HS-27A (cell line): ENCODE results near the gene CLEC11A.

Experiments
- DNase-seq: peaks from one replicate; pipeline ENCODE4 v3.0.0-alpha.2; 2012; ENCODE audit warnings: low read depth, missing footprints

The CLEC11A gene

GRCh38 chr19:50703915-50704796 is 19.0 kb upstream of the CLEC11A start:
- no peak for DNase-seq

DNA sequence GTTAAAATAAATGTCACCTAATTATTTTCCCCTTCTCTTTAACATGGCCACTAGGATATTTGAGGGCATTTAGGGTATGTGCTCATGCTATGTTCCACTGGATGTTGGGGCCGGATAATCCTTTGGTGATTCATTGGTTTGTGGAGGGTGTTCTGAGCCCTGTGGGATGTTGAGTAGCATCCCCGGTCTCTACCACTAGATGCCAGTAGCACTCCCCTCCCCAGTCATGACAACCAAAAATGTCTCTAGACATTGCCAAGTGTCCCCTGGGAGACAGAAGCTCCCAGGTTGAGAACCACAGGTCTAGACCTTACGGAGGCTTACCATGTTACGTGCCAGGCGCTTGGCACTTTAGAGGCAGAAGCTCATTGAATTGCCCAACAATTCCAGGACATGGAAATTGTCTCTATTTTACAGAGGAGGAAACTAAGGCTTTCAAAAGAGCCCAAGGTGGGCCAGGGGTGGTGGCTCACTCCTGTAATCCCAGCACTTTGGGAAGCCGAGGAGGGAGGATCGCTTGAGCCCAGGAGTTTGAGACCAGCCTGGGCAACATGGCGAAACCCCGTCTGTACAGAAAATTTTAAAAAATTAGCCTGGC is 17.6 kb upstream of the CLEC11A start:
- DNase-seq, result peak; percentile 55

DNA sequence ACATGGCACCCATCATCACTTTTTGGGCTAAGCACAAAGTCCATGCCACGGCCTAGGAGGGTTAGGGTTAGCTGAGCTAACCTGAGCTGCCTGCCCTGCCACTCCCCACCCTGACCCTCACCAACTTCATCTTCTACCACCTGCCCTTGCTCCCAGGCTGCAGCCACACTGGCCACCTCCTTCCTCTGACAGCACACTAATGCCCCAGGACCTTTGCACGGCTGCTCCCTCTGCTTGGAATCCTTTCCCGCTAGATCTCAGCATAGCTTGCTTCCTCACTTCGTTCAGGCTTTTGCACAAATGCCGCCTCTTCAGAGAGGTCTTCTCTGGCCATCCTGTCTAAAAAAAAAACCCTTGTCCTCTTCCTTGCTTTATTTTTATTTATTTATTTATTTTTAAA is 16.8 kb upstream of the CLEC11A start:
- DNase-seq, result no peak

DNA sequence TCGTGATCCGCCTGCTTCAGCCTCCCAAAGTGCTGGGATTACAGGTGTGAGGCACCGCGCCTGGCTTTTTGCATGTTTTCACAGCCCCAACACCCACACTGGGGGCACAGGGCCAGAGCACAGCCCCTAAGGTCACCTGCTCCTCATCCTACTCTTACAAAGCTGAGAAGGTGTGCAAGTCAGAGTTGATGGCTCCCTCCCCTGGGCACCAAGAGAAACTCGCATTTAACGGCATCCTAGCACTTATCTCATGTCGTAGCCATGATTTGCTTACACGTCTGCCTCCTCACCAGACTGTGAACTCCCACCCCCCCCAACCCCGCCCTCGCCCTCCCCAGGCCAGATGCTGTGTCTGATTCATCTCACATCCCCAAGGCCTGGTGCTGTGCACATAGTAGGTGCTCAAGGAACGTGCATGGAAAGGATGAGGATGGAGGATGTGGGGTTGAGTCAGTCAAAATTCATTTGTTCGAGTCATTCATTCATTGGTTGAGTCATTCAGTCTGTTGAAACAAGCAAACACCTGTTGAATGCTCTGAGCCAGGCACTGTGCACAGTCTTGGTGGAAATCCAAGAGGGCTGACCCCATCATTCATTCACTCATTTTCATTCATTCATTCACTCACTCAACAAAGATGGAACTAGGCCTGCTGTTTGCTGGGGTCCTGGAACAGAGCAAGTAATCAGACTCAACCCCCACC is 14.8 kb upstream of the CLEC11A start:
- DNase-seq, result no peak

- no peak for DNase-seq
Observed at GRCh38 chr19:50710094-50710493, 13.1 kb upstream of the CLEC11A start.

GRCh38 chr19:50710612-50711011 is 12.6 kb upstream of the CLEC11A start:
- DNase-seq, result no peak

GRCh38 chr19:50711196-50711595 is 12.0 kb upstream of the CLEC11A start:
- DNase-seq, result no peak

- no peak for DNase-seq
Observed at GRCh38 chr19:50711805-50712204, 11.4 kb upstream of the CLEC11A start.

DNA sequence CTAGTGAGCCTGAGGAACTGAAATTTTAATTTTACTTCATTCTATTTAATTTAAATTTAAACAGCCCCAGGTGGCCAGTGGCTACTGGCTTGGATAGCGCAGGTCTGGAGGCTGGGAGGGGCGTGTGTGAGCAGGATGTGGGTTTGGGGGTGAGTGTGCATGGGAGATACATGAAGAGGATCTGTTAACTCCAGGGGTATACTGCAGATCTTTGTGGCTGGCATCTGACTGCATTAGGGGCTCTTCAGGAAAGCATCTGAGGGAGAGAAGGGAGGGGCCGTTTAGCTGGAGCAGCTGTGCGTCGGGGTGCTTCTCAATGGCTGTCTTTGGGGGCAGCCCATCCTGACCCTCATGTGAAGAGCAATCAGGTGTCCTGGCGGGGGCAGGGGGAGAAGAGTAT is 10.3 kb upstream of the CLEC11A start:
- no peak for DNase-seq

DNA sequence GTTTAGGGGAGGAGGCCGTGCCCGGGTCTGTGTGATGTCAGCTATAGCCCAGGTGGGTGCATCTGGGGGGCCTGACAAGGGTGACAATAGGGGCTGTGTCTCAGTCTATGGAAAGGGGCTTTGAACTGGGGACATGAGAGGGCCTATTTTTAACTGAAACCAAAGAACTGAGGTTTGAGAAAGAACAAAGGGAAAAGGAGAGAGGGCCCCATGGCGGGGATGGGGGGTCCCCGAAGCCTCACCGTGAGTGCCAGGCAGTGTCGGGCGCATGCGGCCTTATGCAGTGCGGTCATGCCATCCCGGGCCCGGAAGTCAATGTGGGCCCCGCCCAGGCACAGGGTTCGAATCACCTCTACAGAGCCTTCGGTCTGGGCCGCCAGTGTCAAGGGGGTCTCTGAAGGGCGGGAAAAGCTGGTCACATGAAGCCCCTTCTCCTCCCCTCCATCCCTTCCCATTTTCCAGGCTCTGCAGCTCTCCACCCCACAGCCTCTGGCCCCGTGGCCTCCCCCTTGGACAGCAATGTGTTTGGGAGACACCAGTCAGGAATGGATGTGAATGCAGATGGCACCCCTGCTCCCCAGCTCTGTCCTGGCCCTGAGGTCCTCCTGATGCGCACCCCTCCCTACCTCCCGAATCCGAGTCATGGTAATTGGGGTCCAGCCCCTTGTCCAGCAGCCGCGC is 9.5 kb upstream of the CLEC11A start:
- DNase-seq, result no peak

GRCh38 chr19:50716178-50717025 is 6.8 kb upstream of the CLEC11A start:
- DNase-seq, result no peak

- no peak for DNase-seq
Observed at GRCh38 chr19:50717026-50717723, 6.0 kb upstream of the CLEC11A start.

GRCh38 chr19:50717891-50718254 is 5.3 kb upstream of the CLEC11A start:
- DNase-seq, result no peak

DNA sequence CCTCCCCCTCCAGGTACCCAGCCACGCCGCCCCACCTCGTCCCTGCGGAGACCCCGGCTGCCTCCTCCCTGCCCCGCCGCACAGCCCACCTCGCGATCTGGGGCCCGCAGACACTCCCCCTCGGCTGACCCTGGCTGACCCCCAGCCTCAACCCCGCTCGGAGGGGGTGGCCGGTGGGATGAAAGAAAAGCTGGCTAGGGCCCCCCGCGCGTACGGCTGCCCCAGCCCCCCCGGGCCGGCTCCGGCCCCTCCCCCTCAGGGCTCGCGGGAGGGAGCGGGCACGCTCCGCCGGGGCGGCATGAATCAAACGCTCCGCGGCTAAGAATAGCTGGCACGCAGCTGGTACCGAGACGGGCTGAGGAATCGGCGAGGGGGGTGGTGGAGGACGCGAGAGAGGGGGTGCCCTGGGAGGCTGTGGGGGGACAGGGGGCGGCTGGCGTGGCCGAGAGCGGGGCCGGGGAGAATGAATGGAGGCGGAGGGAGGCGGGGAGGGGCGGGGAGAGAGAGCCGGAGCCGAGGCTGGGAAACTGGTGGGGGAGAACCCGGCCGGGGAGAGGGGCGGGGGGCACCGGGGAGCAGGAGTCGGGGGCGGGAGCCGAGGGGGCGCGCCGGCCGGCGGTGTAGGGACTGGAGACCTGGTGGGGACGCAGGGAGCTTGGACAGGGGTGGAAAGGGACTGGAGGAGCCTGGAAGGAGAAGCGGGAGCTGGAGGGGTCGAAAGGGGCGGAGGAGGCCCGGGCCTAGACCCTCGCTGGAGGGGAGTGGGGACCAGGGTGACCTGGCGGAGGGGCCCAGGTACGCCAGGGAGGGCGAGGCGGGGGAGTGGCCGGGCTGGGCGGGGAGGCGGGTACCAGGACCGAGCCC is 4.7 kb upstream of the CLEC11A start:
- no peak for DNase-seq

GRCh38 chr19:50719119-50719435 is 4.1 kb upstream of the CLEC11A start:
- no peak for DNase-seq

DNA sequence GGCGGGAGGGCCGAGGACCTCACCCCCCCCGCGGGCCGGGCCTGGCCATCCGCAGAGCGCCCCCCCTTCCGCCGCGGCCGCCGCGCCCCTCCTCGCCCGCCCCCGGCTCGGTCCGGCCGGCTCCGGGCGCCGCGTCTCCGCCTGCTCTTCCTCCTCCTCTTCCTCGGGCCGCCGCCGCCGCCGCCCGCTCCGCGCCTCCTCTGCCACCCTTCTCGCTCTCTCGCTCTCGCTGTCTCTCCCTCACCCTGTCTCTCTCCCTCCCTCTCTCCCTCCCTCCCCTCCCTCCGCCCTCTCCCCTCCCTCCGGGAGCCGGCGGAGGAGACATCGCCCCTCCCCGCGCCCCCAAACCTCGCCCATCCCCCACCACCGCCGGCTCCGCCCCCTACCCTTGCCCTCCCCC is 3.6 kb upstream of the CLEC11A start, which contains the start of gene SHANK1:
Gene SHANK1 (minus strand): TSS at position 237 of the 400 bp plus-strand sequence. CDS start 2,883 bp downstream, outside the sequence.
- DNase-seq, result no peak

- no peak for DNase-seq
Observed at GRCh38 chr19:50720181-50720920, 2.8 kb upstream of the CLEC11A start.

GRCh38 chr19:50720921-50721381 is 2.2 kb upstream of the CLEC11A start:
- DNase-seq, result no peak
